Body of pancreas (tissue), 4 donors: ENCODE measurements around the gene MYL5. TPM values are rescaled to one million over a fixed set of nuclear protein-coding genes. Genes with fewer than 3 reads are reported as not detected.

Experiments
- ATAC-seq: fragments of 150-250 bp; one replicate; pipeline ENCODE4 v1.9.1; 2016
- DNase-seq, 4 donors: peaks; one replicate each; pipeline ENCODE4 v3.0.0-alpha.2; 2019
- H3K27ac ChIP-seq, 4 donors: fragments of 200-600 bp; sonication (generic); 1 replicate in 3 of 4; 2 replicates in 1 of 4; pipeline versions ENCODE4 v1.5.1 to v1.6.1; 2016 to 2019; ENCODE audit warnings: mild to moderate bottlenecking in 1 of 4, mixed read lengths in 1 of 4, moderate library complexity in 1 of 4
- H3K27me3 ChIP-seq, 2 donors: fragments of 200-600 bp; sonication (generic); one replicate each; pipeline ENCODE4 v1.6.0; 2016; ENCODE audit warnings: mild to moderate bottlenecking in 1 of 2
- H3K36me3 ChIP-seq, 2 donors: fragments of 200-600 bp; sonication (generic); replicated peaks in 1 of 2; 2 replicates each; pipeline ENCODE4 v1.5.1; 2016; ENCODE audit warnings: low read depth in 2 of 2; ENCODE audit not compliant: insufficient read depth in 1 of 2
- H3K4me1 ChIP-seq: fragments of 200-600 bp; sonication (generic); one replicate; pipeline ENCODE4 v1.6.0; 2016
- H3K4me3 ChIP-seq, 2 donors: fragments of 200-600 bp; sonication (generic); 1 replicate in 1 of 2; 2 replicates in 1 of 2; pipeline ENCODE4 v1.5.1; 2016 to 2019
- H3K9me3 ChIP-seq, 3 donors: fragments of 200-600 bp; sonication (generic); 1 replicate in 2 of 3; 2 replicates in 1 of 3; pipeline ENCODE4 v1.5.1; 2016
- POLR2A ChIP-seq, 3 donors: fragments of 450-650 bp; IDR thresholded peaks; one replicate each; pipeline ENCODE4 v1.6.1; 2016; ENCODE audit warnings: antibody characterized with exemption in 3 of 3, mild to moderate bottlenecking in 2 of 3
- WGBS, 2 donors: methylation state at CpG; one replicate each; pipeline ENCODE4 v1.1.5; 2017; 5-methylcytosine and 5-hydroxymethylcytosine counted together
- intact Hi-C: fragments of 100-400 bp; cut with DNase I; formaldehyde crosslinking; loops from one replicate; pipeline ENCODE4 v1.15.1; 2023
- total RNA-seq, 2 donors: library from RNA; depleted of rRNA; stranded (reverse); fragments of >200 nt; gene quantifications; one replicate each; pipeline ENCODE4 v1.1.0, GENCODE V29; 2016
- TF ChIP-seq, protein P1 (sequence below), 7 experiments: fragments of 450-650 bp in 4 of 7; fragments of 200-600 bp in 3 of 7; sonication (generic) in 3 of 7; IDR thresholded peaks; one replicate each; pipeline ENCODE4 v1.5.1; 2016 to 2019; ENCODE audit warnings: antibody characterized with exemption in 7 of 7

The MYL5 gene
- total RNA-seq, 2 donors from 2014 or later: 3.0 to 6.0 TPM

DNA sequence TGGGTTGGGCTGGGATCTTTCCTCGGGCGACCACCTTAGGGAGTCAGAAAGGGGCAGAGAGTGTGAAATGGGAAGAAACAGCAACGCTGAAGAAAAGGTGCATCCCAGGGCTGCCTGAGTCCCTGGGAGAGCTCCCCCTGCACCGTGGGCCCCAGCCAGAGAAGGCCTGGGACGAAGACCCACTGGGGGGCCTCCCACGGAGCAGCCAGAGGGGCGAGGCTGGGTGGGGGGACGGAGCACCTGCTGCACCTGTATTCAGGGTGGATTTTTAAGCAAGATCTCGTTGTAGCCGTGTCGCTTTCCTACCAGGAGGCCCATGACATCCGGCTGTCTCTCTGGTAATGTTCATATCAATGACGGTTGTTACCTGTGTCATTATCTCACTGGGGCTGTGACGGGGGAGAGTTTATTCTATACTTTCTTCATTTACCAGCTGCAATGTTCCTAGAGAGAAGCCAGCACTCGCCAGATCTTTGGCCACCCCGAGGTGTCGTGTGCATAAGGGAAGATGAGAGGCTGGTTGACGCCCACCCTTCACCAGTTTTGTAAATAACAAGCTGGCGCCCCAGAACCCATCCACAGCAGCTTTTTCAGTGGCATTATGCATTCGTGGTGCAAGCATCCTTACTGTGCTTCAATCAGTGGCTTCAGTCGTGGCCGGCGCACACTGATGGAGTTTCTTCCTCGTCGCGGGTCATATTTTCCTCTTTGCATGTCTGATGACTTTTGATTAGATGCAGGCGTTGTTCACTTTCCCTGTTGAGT is 25.7 kb downstream of the MYL5 start:
- TF ChIP-seq, protein P1, sequence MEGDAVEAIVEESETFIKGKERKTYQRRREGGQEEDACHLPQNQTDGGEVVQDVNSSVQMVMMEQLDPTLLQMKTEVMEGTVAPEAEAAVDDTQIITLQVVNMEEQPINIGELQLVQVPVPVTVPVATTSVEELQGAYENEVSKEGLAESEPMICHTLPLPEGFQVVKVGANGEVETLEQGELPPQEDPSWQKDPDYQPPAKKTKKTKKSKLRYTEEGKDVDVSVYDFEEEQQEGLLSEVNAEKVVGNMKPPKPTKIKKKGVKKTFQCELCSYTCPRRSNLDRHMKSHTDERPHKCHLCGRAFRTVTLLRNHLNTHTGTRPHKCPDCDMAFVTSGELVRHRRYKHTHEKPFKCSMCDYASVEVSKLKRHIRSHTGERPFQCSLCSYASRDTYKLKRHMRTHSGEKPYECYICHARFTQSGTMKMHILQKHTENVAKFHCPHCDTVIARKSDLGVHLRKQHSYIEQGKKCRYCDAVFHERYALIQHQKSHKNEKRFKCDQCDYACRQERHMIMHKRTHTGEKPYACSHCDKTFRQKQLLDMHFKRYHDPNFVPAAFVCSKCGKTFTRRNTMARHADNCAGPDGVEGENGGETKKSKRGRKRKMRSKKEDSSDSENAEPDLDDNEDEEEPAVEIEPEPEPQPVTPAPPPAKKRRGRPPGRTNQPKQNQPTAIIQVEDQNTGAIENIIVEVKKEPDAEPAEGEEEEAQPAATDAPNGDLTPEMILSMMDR (IDR thresholded peaks at IDR 0.05): no peak
- no peak for TF ChIP-seq POLR2A (IDR thresholded peaks at IDR 0.05)
- ATAC-seq (no peak), DNase-seq (no peak)
- 67 to 73% methylated on average over 19 to 22 of the region's 27 CpGs for WGBS, 2 donors
- Histone ChIP-seq H3K9me3 (no peaks in the 10 kb centered on the region), H3K36me3 (no peaks in the 10 kb centered on the region), H3K27ac (no peak overlapping the region), H3K4me1 (peaks cover 3% of the 10 kb centered on the region), H3K4me3 (no peak overlapping the region), H3K27me3 (no peaks in the 10 kb centered on the region)
- intact Hi-C loops: no loop called here

DNA sequence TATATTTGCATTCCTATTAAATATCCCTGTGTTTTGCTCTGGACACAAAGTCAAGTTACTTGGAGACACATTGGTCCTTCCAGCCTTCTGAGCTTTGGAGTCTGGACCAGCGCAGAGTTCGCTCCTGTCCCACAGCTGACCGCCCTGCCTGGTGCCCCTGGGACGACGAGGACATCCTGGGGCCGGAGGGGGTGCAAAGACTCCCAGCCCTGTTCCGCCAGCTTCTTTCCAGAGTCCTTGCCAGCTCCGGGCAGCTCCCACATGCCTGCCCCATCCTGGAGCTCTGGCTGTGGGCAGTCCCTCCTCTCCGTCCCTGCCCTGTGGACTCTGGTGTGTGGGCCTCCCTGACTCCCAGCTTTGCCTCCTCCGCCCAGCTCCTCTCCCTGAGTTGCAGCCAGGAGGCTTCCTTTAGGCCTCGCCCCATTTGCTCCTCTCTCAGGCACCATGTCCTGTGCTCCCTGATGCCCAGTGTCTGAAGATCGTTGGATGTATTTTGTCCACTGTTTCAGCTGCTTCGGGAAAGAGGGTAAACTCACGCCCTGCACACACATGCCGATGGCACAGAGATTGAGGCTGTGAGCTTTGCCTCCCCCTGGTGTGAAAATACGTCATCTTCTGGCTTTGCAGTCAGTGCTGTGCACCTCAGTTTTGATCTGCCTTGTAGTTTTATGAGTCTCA is 26.4 kb downstream of the MYL5 start:
- no peak overlapping the region for H3K27ac ChIP-seq
- H3K27me3 ChIP-seq: no peaks in the 10 kb centered on the region
- H3K36me3 ChIP-seq: no peaks in the 10 kb centered on the region
- ATAC-seq (no peak), DNase-seq (no peak)
- no peaks in the 10 kb centered on the region for H3K9me3 ChIP-seq
- 68 to 71% methylated on average over 10 to 16 of the region's 16 CpGs for WGBS, 2 donors
- intact Hi-C loops: no loop called here
- no peak overlapping the region for H3K4me3 ChIP-seq
- H3K4me1 ChIP-seq: peaks cover 7% of the 10 kb centered on the region
- TF ChIP-seq POLR2A (IDR thresholded peaks at IDR 0.05): no peak
- TF ChIP-seq, protein P1 (IDR thresholded peaks at IDR 0.05): no peak

DNA sequence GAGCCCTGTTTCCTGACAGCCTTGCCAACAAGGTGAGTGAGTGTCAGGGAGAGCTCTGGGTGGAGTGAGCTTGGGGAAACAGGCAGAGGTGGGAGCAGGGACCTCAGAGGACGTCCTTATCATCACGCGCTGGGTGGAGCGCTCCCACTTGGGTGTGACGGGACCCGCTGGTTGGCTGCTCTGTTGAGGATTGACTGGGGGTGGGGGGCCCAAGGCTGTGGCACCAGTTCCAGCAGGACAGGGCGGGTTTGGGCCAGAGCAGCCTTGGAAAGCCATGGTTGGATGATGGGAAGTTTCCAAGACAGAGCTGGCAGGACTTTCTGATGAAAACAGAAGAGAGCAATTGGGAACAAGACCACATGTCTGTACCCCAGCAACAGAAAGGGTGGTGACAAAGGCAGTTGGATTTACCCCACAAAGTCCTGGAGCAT is 28.3 kb downstream of the MYL5 start:
- ATAC-seq: no peak

DNA sequence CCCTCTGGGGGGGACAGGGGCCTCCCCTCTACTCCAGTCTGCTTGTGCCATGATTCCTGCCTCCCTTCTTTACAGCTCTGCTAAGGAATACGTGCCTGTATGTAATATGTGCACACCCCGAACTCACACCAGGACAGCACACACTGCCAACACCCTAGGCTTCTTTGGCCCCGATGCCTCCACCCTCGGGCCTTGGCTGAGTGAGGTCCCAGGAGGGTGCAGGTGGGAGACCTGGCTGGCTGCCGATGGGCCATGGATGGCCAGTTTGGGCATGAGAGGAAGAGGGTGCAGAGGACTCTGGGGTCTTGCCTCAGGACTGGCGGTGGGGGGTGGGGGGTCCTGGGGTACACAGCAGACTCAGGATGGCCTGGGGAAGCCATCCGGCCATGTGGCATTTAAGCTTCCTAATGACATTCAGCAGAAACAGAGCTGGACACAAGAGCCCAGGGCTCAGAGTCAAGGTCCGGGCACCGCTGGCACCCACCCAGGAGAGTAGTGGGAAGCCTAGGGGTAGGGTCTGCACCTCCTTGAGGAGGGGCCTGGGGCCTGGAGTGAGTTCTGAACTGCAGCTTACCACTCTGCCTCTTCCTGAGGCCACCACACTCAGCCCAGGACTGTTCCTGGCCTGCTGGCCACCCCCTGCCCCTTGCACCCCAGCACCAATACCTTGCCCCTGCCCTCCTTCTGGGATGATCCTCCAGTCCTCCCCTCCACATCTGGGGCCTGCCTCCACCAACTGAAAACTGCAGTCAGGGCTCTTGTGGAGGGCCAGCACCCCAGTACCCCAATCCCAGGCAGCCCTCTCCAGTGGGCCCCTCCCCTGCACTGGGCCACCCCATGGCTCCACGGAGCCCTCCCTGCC is 29.2 kb downstream of the MYL5 start:
- Histone ChIP-seq H3K9me3 (no peaks in the 10 kb centered on the region), H3K27ac (no peak overlapping the region), H3K27me3 (no peaks in the 10 kb centered on the region), H3K36me3 (no peaks in the 10 kb centered on the region), H3K4me1 (peaks cover 33% of the 10 kb centered on the region), H3K4me3 (no peak overlapping the region)
- 82 to 86% methylated on average over 3 to 10 of the region's 10 CpGs for WGBS, 2 donors
- intact Hi-C loops: no loop called here
- DNase-seq (no peak), ATAC-seq (no peak)
- TF ChIP-seq POLR2A (IDR thresholded peaks at IDR 0.05): no peak
- TF ChIP-seq, protein P1 (IDR thresholded peaks at IDR 0.05): no peak

More for the DNA sequence above, 28.3 kb downstream of the MYL5 start:
- TF ChIP-seq, protein P1 (IDR thresholded peaks at IDR 0.05): no peak
- no peak for TF ChIP-seq POLR2A (IDR thresholded peaks at IDR 0.05)
- Histone ChIP-seq H3K4me1 (peaks cover 24% of the 10 kb centered on the region), H3K27ac (no peak overlapping the region), H3K27me3 (no peaks in the 10 kb centered on the region), H3K36me3 (no peaks in the 10 kb centered on the region), H3K4me3 (no peak overlapping the region), H3K9me3 (no peaks in the 10 kb centered on the region)
- DNase-seq: no peak
- WGBS, 2 donors: 63 to 85% methylated on average over 7 of the region's 7 CpGs
- intact Hi-C loops: no loop called here
